Neural progenitor cell (in vitro differentiated cells): Measurements from ENCODE around the gene PGAM1. TPM values are rescaled to one million over a fixed set of nuclear protein-coding genes. Genes with fewer than 3 reads are reported as not detected.

Experiments
- DNase-seq: peaks from one replicate; pipeline ENCODE4 v3.0.0-alpha.2; 2016; ENCODE audit warnings: low spot score
- H2AFZ ChIP-seq: fragments of 200-600 bp; sonication (generic); replicated peaks from 2 replicates; pipeline ENCODE4 v1.6.1; 2016; ENCODE audit warnings: antibody characterized with exemption
- H3F3A ChIP-seq: fragments of 200-600 bp; sonication (generic); 2 replicates; pipeline ENCODE4 v1.6.1; 2016; ENCODE audit warnings: antibody characterized with exemption, low read depth
- H3K27ac ChIP-seq: fragments of 200-600 bp; sonication (generic); 2 replicates; pipeline ENCODE4 v1.5.1; 2016; ENCODE audit warnings: mild to moderate bottlenecking
- H3K27me3 ChIP-seq: fragments of 200-600 bp; sonication (generic); 2 replicates; pipeline ENCODE4 v1.6.1; 2016; ENCODE audit warnings: mild to moderate bottlenecking, moderate library complexity
- H3K36me3 ChIP-seq: fragments of 200-600 bp; sonication (generic); 2 replicates; pipeline ENCODE4 v1.5.1; 2016
- H3K4me1 ChIP-seq: fragments of 200-600 bp; sonication (generic); 2 replicates; pipeline ENCODE4 v1.6.1; 2016; ENCODE audit warnings: mixed run types
- H3K4me2 ChIP-seq: fragments of 200-600 bp; sonication (generic); 2 replicates; pipeline ENCODE4 v1.6.1; 2016
- H3K4me3 ChIP-seq: fragments of 200-600 bp; sonication (generic); 2 replicates; pipeline ENCODE4 v1.5.1; 2016
- H3K79me2 ChIP-seq: fragments of 200-600 bp; sonication (generic); 2 replicates; pipeline ENCODE4 v1.6.1; 2016; ENCODE audit warnings: low read depth
- H3K9ac ChIP-seq: fragments of 200-600 bp; sonication (generic); 2 replicates; pipeline ENCODE4 v1.6.1; 2016
- H3K9me3 ChIP-seq: fragments of 200-600 bp; sonication (generic); 2 replicates; pipeline ENCODE4 v1.5.1; 2016; ENCODE audit warnings: low read depth
- H4K20me1 ChIP-seq: fragments of 200-600 bp; sonication (generic); 2 replicates; pipeline ENCODE4 v1.6.1; 2016; ENCODE audit warnings: low read depth
- H3K27ac Mint-ChIP-seq: 3 replicates; pipeline ENCODE4 v1.8.0; 2021; ENCODE audit warnings: mixed read lengths
- H3K27me3 Mint-ChIP-seq: 2 replicates; pipeline ENCODE4 v1.8.0; 2022; ENCODE audit warnings: low read depth, mild to moderate bottlenecking, inconsistent platforms, moderate library complexity, mixed read lengths; ENCODE audit not compliant: insufficient read depth
- H3K36me3 Mint-ChIP-seq: 3 replicates; pipeline ENCODE4 v1.8.0; 2021; ENCODE audit warnings: mixed read lengths
- H3K4me1 Mint-ChIP-seq: 3 replicates; pipeline ENCODE4 v1.8.0; 2021; ENCODE audit warnings: mixed read lengths
- H3K4me3 Mint-ChIP-seq: 3 replicates; pipeline ENCODE4 v1.8.0; 2021; ENCODE audit warnings: mild to moderate bottlenecking, moderate library complexity, mixed read lengths
- H3K9me3 Mint-ChIP-seq: 3 replicates; pipeline ENCODE4 v1.8.0; 2020; ENCODE audit warnings: mixed read lengths
- EZH2 ChIP-seq: fragments of 200-600 bp; sonication (generic); IDR thresholded peaks from 2 replicates; pipeline ENCODE4 v1.6.1; 2017; ENCODE audit warnings: antibody characterized with exemption, mild to moderate bottlenecking, moderate library complexity
- EZH2phosphoT487 ChIP-seq: fragments of 200-600 bp; sonication (generic); IDR thresholded peaks from 2 replicates; pipeline ENCODE4 v1.6.1; 2017; ENCODE audit warnings: antibody characterized with exemption
- total RNA-seq: library from RNA; depleted of rRNA; stranded (reverse); fragments of >200 nt; gene quantifications from 2 replicates; pipeline ENCODE4 v1.2.3, GENCODE V29; 2015; ENCODE audit warnings: low replicate concordance
- TF ChIP-seq, protein P1 (sequence below): fragments of 200-600 bp; sonication (generic); IDR thresholded peaks from 2 replicates; pipeline ENCODE4 v1.5.1; 2017; ENCODE audit warnings: antibody characterized with exemption, mild to moderate bottlenecking

PGAM1 gene
- total RNA-seq, 1 donor from 2014 or later, result 887 TPM

DNA sequence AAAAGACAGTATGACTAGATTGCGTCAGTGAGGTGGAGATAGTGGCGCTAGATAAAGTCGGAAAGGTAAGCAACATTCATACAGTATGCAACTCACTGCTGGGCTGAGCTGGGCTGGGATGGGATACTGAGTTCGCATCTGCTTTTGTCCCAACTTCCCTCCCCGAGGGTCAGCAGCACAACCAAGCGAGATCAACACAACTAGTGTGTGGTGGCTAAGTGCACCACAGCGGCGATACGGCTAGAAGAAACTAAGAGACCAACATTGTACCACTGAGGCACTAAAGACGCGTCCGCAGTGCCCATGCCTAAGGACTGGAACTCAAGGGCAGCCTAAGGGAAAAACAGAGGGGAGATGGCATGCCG is 19.3 kb downstream of the PGAM1 start:
- Histone ChIP-seq H3K9ac (peak overlapping the region; percentile 61), H3K79me2 (peaks cover 59% of the 10 kb centered on the region), H3K27ac (no peak overlapping the region), H4K20me1 (peaks cover 10% of the 10 kb centered on the region), H2AFZ (peak overlapping the region; percentile 23), H3F3A (peaks cover 14% of the 10 kb centered on the region), H3K4me3 (peak overlapping the region; percentile 72), H3K4me2 (peak overlapping the region; percentile 93), H3K27me3 (no peaks in the 10 kb centered on the region), H3K4me1 (peaks cover 19% of the 10 kb centered on the region), H3K36me3 (no peaks in the 10 kb centered on the region), H3K9me3 (no peaks in the 10 kb centered on the region)
- Mint-ChIP-seq H3K4me3 (peak overlapping the region; percentile 93), H3K36me3 (peaks cover 11% of the 10 kb centered on the region), H3K27me3 (no peaks in the 10 kb centered on the region), H3K27ac (no peak overlapping the region), H3K9me3 (no peaks in the 10 kb centered on the region), H3K4me1 (peaks cover 32% of the 10 kb centered on the region)
- no peak for DNase-seq
- no peak for TF ChIP-seq EZH2
- TF ChIP-seq EZH2phosphoT487, result no peak
- TF ChIP-seq, protein P1, sequence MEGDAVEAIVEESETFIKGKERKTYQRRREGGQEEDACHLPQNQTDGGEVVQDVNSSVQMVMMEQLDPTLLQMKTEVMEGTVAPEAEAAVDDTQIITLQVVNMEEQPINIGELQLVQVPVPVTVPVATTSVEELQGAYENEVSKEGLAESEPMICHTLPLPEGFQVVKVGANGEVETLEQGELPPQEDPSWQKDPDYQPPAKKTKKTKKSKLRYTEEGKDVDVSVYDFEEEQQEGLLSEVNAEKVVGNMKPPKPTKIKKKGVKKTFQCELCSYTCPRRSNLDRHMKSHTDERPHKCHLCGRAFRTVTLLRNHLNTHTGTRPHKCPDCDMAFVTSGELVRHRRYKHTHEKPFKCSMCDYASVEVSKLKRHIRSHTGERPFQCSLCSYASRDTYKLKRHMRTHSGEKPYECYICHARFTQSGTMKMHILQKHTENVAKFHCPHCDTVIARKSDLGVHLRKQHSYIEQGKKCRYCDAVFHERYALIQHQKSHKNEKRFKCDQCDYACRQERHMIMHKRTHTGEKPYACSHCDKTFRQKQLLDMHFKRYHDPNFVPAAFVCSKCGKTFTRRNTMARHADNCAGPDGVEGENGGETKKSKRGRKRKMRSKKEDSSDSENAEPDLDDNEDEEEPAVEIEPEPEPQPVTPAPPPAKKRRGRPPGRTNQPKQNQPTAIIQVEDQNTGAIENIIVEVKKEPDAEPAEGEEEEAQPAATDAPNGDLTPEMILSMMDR, result no peak

DNA sequence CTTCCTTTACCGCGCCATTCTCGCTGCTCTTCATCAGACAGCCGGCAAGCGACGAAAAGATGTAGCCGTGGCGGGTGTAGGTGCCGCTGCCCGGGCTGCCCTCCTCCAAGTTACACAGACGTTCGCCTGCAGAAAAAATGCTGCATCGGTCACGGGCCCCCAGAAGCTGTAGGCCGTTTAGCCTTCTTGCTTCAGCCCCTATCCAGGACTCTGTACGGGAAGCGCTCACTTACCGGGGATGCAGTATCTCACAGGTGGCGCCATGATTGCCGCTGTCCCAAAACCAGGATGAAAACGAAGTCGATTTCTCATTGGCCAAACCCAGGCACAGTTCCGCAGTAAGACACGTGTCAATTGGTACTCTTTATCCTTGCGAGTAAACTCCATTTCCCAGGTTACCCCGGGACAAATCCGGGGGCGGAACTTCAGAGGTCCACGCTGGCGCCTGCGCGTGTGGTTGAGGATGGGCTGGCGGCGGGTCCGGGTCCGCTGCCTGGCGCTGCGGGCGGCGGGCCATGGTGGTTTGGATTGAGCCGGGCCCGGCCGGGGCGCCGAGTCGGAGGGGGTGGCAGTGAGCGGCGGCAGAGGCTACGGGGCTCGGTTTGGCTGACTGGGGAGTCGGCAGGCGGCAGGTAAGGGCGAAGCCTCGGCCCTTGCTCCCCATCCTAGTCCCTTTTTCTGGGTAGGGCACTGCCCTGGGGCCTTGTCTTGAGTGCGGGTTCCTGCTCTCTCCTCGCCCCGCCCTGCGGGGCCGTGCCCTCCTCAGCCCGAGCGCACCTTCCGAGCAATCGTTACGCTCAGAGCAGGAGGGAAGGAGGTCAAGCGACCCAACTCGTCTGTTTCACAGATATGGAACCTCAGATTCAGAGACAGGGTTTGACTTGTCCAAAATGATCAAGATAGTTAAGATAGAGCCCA is 20.0 kb downstream of the PGAM1 start, which contains the start of the genes EXOSC1 and ZDHHC16:
Gene EXOSC1, minus strand, starts transcription at position 285 of the 918 bp plus-strand sequence. Its CDS starts 21 bp downstream, at position 264.
Gene ZDHHC16, plus strand, starts transcription at position 454 of the 918 bp plus-strand sequence. CDS start 5,501 bp downstream, outside the sequence.
- H4K20me1 ChIP-seq, result peaks cover 17% of the 10 kb centered on the region
- Mint-ChIP-seq H3K4me3 (peak within 1 kb of the TSS; percentile 93), H3K27ac (no peak within 1 kb of the TSS), H3K4me1 (peaks cover 37% of the 10 kb centered on the region), H3K27me3 (peaks cover 2% of the 10 kb centered on the region), H3K9me3 (no peaks in the 10 kb centered on the region), H3K36me3 (peaks cover 15% of the 10 kb centered on the region)
- H3K4me2 ChIP-seq, result peak within 1 kb of the TSS; percentile 93
- peak within 1 kb of the TSS; percentile 72 for H3K4me3 ChIP-seq
- H3K27me3 ChIP-seq, result no peaks in the 10 kb centered on the region
- no peaks in the 10 kb centered on the region for H3K36me3 ChIP-seq
- peaks cover 17% of the 10 kb centered on the region for H3F3A ChIP-seq
- peak within 1 kb of the TSS; percentile 61 for H3K9ac ChIP-seq
- H3K27ac ChIP-seq, result no peak within 1 kb of the TSS
- peak; percentile 98 for DNase-seq
- peaks cover 22% of the 10 kb centered on the region for H3K4me1 ChIP-seq
- no peaks in the 10 kb centered on the region for H3K9me3 ChIP-seq
- peaks cover 66% of the 10 kb centered on the region for H3K79me2 ChIP-seq
- no peak for TF ChIP-seq EZH2phosphoT487
- no peak for TF ChIP-seq EZH2
- TF ChIP-seq, protein P1, result peak; percentile 30
- peak within 1 kb of the TSS; percentile 39 for H2AFZ ChIP-seq

DNA sequence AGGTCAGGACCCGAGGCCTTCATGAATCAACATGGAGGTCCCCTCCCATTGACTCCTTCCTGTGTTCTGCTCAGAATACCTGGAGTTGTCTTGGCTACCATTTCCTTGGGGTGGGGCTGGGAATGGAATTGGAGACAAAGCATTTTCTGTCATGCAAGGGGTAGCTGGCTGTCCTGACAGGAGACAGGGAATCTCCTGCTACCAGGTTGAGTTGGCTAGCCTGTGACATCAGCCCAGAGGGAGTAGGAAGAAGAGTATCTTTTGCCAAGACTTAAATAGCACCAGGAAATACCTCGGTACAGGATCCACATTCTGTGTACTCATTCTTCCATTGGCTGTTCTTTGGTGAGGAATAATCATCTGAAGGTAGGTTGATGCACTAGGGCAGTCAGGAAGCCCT is 24.8 kb downstream of the PGAM1 start:
- Mint-ChIP-seq H3K36me3 (peaks cover 30% of the 10 kb centered on the region), H3K27me3 (peaks cover 6% of the 10 kb centered on the region), H3K9me3 (no peaks in the 10 kb centered on the region), H3K4me3 (no peak overlapping the region), H3K27ac (no peak overlapping the region), H3K4me1 (peaks cover 29% of the 10 kb centered on the region)
- Histone ChIP-seq H3K79me2 (peaks cover 46% of the 10 kb centered on the region), H3F3A (peaks cover 18% of the 10 kb centered on the region), H3K27ac (no peak overlapping the region), H3K4me1 (peaks cover 13% of the 10 kb centered on the region), H3K36me3 (no peaks in the 10 kb centered on the region), H3K9me3 (no peaks in the 10 kb centered on the region), H2AFZ (no peak overlapping the region), H4K20me1 (peaks cover 36% of the 10 kb centered on the region), H3K27me3 (no peaks in the 10 kb centered on the region), H3K4me2 (no peak overlapping the region), H3K9ac (no peak overlapping the region), H3K4me3 (no peak overlapping the region)
- TF ChIP-seq EZH2phosphoT487 (no peak), EZH2 (no peak)
- TF ChIP-seq, protein P1, result no peak
- no peak for DNase-seq
